H1 (cell line): ENCODE measurements around the gene TPRX1. TPM values are rescaled to one million over a fixed set of nuclear protein-coding genes. Genes with fewer than 3 reads are reported as not detected.

ENCODE experiments used
- CTCF ChIA-PET: fragments of 300-600 bp; sonication (Branson Sonifier 250); formaldehyde crosslinking; loops from one replicate; lab custom pipeline; 2021; ENCODE audit not compliant: partially characterized antibody; lab: Charles Lee
- POLR2A ChIA-PET: fragments of 300-600 bp; sonication (Branson Sonifier 250); formaldehyde crosslinking; loops from one replicate; lab custom pipeline; 2021; ENCODE audit warnings: inconsistent platforms; ENCODE audit not compliant: partially characterized antibody; lab: Charles Lee
- DNase-seq, 2 experiments: peaks; one replicate each; pipeline versions ENCODE4 v3.0.0 to v3.0.0-alpha.2; 2010 to 2022; ENCODE audit warnings: low spot score in 2 of 2, low read depth in 1 of 2, mixed read lengths in 1 of 2
- FAIRE-seq: peaks from 2 replicates; lab custom pipeline; 2011; peaks lifted over from hg19 to GRCh38; lab: Jason Lieb, UNC
- H2AFZ ChIP-seq: 2 replicates; pipeline ENCODE4 v1.8.1; 2012; ENCODE audit warnings: low read length, inconsistent platforms
- H2AK5ac ChIP-seq: 2 replicates; pipeline ENCODE4 v1.6.1; 2013; ENCODE audit warnings: low read depth, low read length
- H2BK120ac ChIP-seq: replicated peaks from 2 replicates; pipeline ENCODE3; 2013; ENCODE audit warnings: low read depth, low read length, inconsistent platforms
- H2BK12ac ChIP-seq: 2 replicates; pipeline ENCODE4 v1.6.1; 2013; ENCODE audit warnings: low read depth, low read length
- H2BK15ac ChIP-seq: 2 replicates; pipeline ENCODE4 v1.6.1; 2013; ENCODE audit warnings: low read length
- H2BK20ac ChIP-seq: 2 replicates; pipeline ENCODE4 v1.6.1; 2013; ENCODE audit warnings: low read length
- H2BK5ac ChIP-seq: 2 replicates; pipeline ENCODE4 v1.6.1; 2013; ENCODE audit warnings: low read depth, low read length
- H3K14ac ChIP-seq: 2 replicates; pipeline ENCODE4 v1.6.1; 2013; ENCODE audit warnings: inconsistent platforms; ENCODE audit not compliant: insufficient read length
- H3K18ac ChIP-seq: 2 replicates; pipeline ENCODE4 v1.6.1; 2013; ENCODE audit warnings: low read length; ENCODE audit errors: extremely low read depth
- H3K23ac ChIP-seq: 2 replicates; pipeline ENCODE4 v1.6.1; 2013; ENCODE audit warnings: inconsistent platforms; ENCODE audit not compliant: insufficient read length
- H3K23me2 ChIP-seq: 2 replicates; pipeline ENCODE4 v1.6.1; 2013; ENCODE audit warnings: low read depth, low read length
- H3K27ac ChIP-seq: 2 replicates; pipeline ENCODE4 v1.6.1; 2011; ENCODE audit warnings: low read depth, low read length, inconsistent platforms
- H3K27me3 ChIP-seq, 4 experiments: replicated peaks in 1 of 4; 1 replicate in 1 of 4; 2 replicates in 3 of 4; pipeline versions ENCODE4 v1.6.1 to v1.8.1; 2011 to 2013; ENCODE audit warnings: low read length in 3 of 4, mild to moderate bottlenecking in 3 of 4, inconsistent platforms in 2 of 4, mixed read lengths in 2 of 4, moderate library complexity in 1 of 4; ENCODE audit not compliant: control insufficient read depth in 3 of 4, insufficient read depth in 3 of 4; ENCODE audit errors: extremely low read depth in 1 of 4
- H3K36me3 ChIP-seq, 4 experiments: 2 replicates each; pipeline versions ENCODE4 v1.6.1 to v1.8.1; 2011 to 2013; ENCODE audit warnings: mild to moderate bottlenecking in 4 of 4, low read length in 3 of 4, moderate library complexity in 2 of 4, control low read depth in 1 of 4, inconsistent platforms in 1 of 4; ENCODE audit not compliant: insufficient read depth in 4 of 4, control insufficient read depth in 2 of 4
- H3K4ac ChIP-seq: replicated peaks from 2 replicates; pipeline ENCODE3; 2013; ENCODE audit warnings: low read length, low read depth, mixed read lengths, inconsistent platforms; ENCODE audit not compliant: insufficient read length
- H3K4me1 ChIP-seq, 4 experiments: replicated peaks in 1 of 4; 1 replicate in 1 of 4; 2 replicates in 3 of 4; pipeline versions ENCODE4 v1.6.1 to v1.8.1; 2011 to 2013; ENCODE audit warnings: low read length in 3 of 4, inconsistent platforms in 2 of 4, mixed read lengths in 1 of 4; ENCODE audit not compliant: insufficient read depth in 4 of 4, control insufficient read depth in 3 of 4
- H3K4me2 ChIP-seq, 2 experiments: 2 replicates each; pipeline versions ENCODE4 v1.6.1 to v1.8.1; 2011 to 2013; ENCODE audit warnings: low read depth in 2 of 2, low read length in 2 of 2, control low read depth in 1 of 2, inconsistent platforms in 1 of 2, mild to moderate bottlenecking in 1 of 2; ENCODE audit not compliant: insufficient read depth in 1 of 2
- H3K4me3 ChIP-seq, 4 experiments: fragments of 200-600, 300-600 bp in 1 of 4; sonication (generic), shearing (Covaris generic), sonication (Bioruptor Twin) in 1 of 4; 2 replicates each; pipeline versions ENCODE4 v1.5.1 to v1.8.1; 2011 to 2016; ENCODE audit warnings: low read length in 4 of 4, low read depth in 3 of 4, control low read depth in 2 of 4, inconsistent platforms in 2 of 4, mild to moderate bottlenecking in 2 of 4, mixed read lengths in 1 of 4, moderate library complexity in 1 of 4; ENCODE audit not compliant: insufficient read depth in 2 of 4; ENCODE audit errors: extremely low read depth in 1 of 4
- H3K56ac ChIP-seq: replicated peaks from 2 replicates; pipeline ENCODE3; 2013; ENCODE audit warnings: low read depth, mild to moderate bottlenecking, mixed read lengths, low read length, inconsistent platforms; ENCODE audit not compliant: insufficient read length
- H3K79me1 ChIP-seq: 2 replicates; pipeline ENCODE4 v1.6.1; 2013; ENCODE audit warnings: low read depth, low read length, control low read depth
- H3K79me2 ChIP-seq, 2 experiments: 2 replicates each; pipeline versions ENCODE4 v1.6.1 to v1.8.1; 2012 to 2013; ENCODE audit warnings: low read length in 2 of 2, mild to moderate bottlenecking in 2 of 2, inconsistent platforms in 1 of 2; ENCODE audit not compliant: insufficient read depth in 2 of 2, control insufficient read depth in 1 of 2
- H3K9ac ChIP-seq, 4 experiments: replicated peaks in 1 of 4; 1 replicate in 1 of 4; 2 replicates in 3 of 4; pipeline versions ENCODE4 v1.6.1 to v1.8.1; 2011 to 2013; ENCODE audit warnings: low read depth in 3 of 4, low read length in 3 of 4, control low read depth in 2 of 4, mild to moderate bottlenecking in 2 of 4, moderate library complexity in 2 of 4, inconsistent platforms in 1 of 4; ENCODE audit errors: extremely low read depth in 1 of 4
- H3K9me3 ChIP-seq, 2 experiments: 2 replicates each; pipeline versions ENCODE4 v1.6.1 to v1.8.1; 2012 to 2013; ENCODE audit warnings: mild to moderate bottlenecking in 2 of 2, moderate library complexity in 2 of 2, control low read depth in 1 of 2, inconsistent platforms in 1 of 2, low read depth in 1 of 2, low read length in 1 of 2, mixed read lengths in 1 of 2; ENCODE audit not compliant: insufficient read depth in 2 of 2
- H4K20me1 ChIP-seq, 2 experiments: replicated peaks in 1 of 2; 2 replicates each; pipeline versions ENCODE3 to v1.8.1; 2011 to 2013; ENCODE audit warnings: inconsistent platforms in 2 of 2, low read length in 2 of 2, mild to moderate bottlenecking in 1 of 2; ENCODE audit not compliant: insufficient read depth in 2 of 2, control insufficient read depth in 1 of 2
- H4K5ac ChIP-seq: 2 replicates; pipeline ENCODE4 v1.6.1; 2013; ENCODE audit warnings: low read length, low read depth, mixed read lengths, inconsistent platforms; ENCODE audit not compliant: insufficient read length
- H4K8ac ChIP-seq: 2 replicates; pipeline ENCODE4 v1.8.0; 2013; ENCODE audit warnings: mild to moderate bottlenecking, moderate library complexity, low read length, inconsistent platforms; ENCODE audit not compliant: insufficient read depth; ENCODE audit errors: extremely low read depth
- H4K91ac ChIP-seq: replicated peaks from 2 replicates; pipeline ENCODE3; 2013; ENCODE audit warnings: low read length, mixed read lengths, inconsistent platforms; ENCODE audit not compliant: insufficient read length
- EP300 ChIP-seq, 2 experiments: IDR thresholded peaks; 1 replicate in 1 of 2; 2 replicates in 1 of 2; pipeline ENCODE4 v1.6.1; 2011 to 2012; ENCODE audit warnings: low read depth in 2 of 2, low read length in 2 of 2, mild to moderate bottlenecking in 2 of 2, borderline replicate concordance in 1 of 2, inconsistent platforms in 1 of 2, moderate library complexity in 1 of 2
- HDAC6 ChIP-seq: IDR thresholded peaks from one replicate; pipeline ENCODE4 v1.7.1; 2012; ENCODE audit warnings: low read depth, mild to moderate bottlenecking, inconsistent platforms, low read length, moderate library complexity
- KDM4A ChIP-seq: IDR thresholded peaks from one replicate; pipeline ENCODE4 v1.7.1; 2012; ENCODE audit warnings: low read depth, mild to moderate bottlenecking, moderate library complexity, low read length, inconsistent platforms; ENCODE audit not compliant: severe bottlenecking
- POLR2AphosphoS5 ChIP-seq: IDR thresholded peaks from 2 replicates; pipeline ENCODE4 v1.6.1; 2011; ENCODE audit warnings: low read depth, low read length
- SRF ChIP-seq: IDR thresholded peaks from 2 replicates; pipeline ENCODE4 v1.6.1; 2011; ENCODE audit warnings: mild to moderate bottlenecking, low read depth, low read length, moderate library complexity
- WGBS, 2 experiments: shearing (Covaris generic) in 1 of 2; methylation state at CpG; one replicate each; pipeline versions ENCODE4 v1.1.6 to v1.1.7; 2013 to 2015; ENCODE audit warnings: low lambda C conversion rate in 2 of 2, mixed read lengths in 2 of 2, inconsistent platforms in 1 of 2, low coverage in 1 of 2, missing lambda C conversion rate in 1 of 2; ENCODE audit not compliant: insufficient replicate concordance in 2 of 2, insufficient coverage in 1 of 2, insufficient read length in 1 of 2; ENCODE audit errors: extremely low coverage in 1 of 2, missing lambda C conversion rate in 1 of 2; 5-methylcytosine and 5-hydroxymethylcytosine counted together
- polyA plus RNA-seq, 7 experiments: library from polyadenylated mRNA; depleted of rRNA in 3 of 7; stranded (reverse) in 5 of 7; unstranded in 2 of 7; fragments of >200 nt in 5 of 7; fragments of 200-250 nt in 2 of 7; gene quantifications; 1 replicate in 5 of 7; 2 replicates in 1 of 7; 4 replicates in 1 of 7; pipeline versions ENCODE4 v1.2.1 to v1.2.3, GENCODE V29; 2011 to 2013; ENCODE audit warnings: missing spikeins in 2 of 7, mixed read lengths in 2 of 7
- total RNA-seq: library from RNA; stranded (reverse); fragmentation: NEBNext Ultra II Directional; extraction: Animal tissue kit (Norgen Biotek cat#: 25700); gene quantifications from 2 replicates; pipeline ENCODE4 v1.2.1, GENCODE V29; 2021

The TPRX1 gene
- total and polyA plus RNA-seq, 2 of the 8 experiments (the other 6 are each of a cell fraction or from before 2014, with no cell fraction given) = 0.03 TPM; not detected in 1

- Histone ChIP-seq H3K79me1 (no peaks in the 10 kb centered on the region; the same call in 1 of the 2 replicates), H3K56ac (no peak overlapping the region), H2BK120ac (no peak overlapping the region), H2BK5ac (no peak overlapping the region), H3K18ac (no peak overlapping the region), H3K9me3 (no peaks in the 10 kb centered on the region), H4K91ac (no peak overlapping the region), H2BK15ac (no peak overlapping the region), H2BK20ac (no peak overlapping the region), H4K5ac (no peak overlapping the region), H2AFZ (no peak overlapping the region), H3K27ac (no peak overlapping the region), H4K8ac (no peak overlapping the region), H4K20me1 (peaks cover 10% of the 10 kb centered on the region in 2 experiments), H3K23ac (no peak overlapping the region), H3K27me3 (no peaks in the 10 kb centered on the region), H3K4me2 (no peak overlapping the region), H3K14ac (no peak overlapping the region), H2AK5ac (no peak overlapping the region), H3K4me1 (no peaks in the 10 kb centered on the region), H3K36me3 (peaks cover 12 to 56% (median 46%) of the 10 kb centered on the region in 4 experiments), H3K79me2 (no peaks in the 10 kb centered on the region), H3K9ac (no peak overlapping the region), H3K23me2 (no peaks in the 10 kb centered on the region), H3K4ac (no peak overlapping the region), H2BK12ac (no peak overlapping the region), H3K4me3 (no peak overlapping the region)
- no peak for TF ChIP-seq SRF
- TF ChIP-seq POLR2AphosphoS5 = no peak
- TF ChIP-seq EP300 (IDR thresholded peaks at IDR 0.05; ENCODE audit: borderline replicate concordance in 1 of 2, low read depth in 2 of 2, low read length in 2 of 2) = no peak
- no peak for TF ChIP-seq HDAC6
- no peak for TF ChIP-seq KDM4A
- ChIA-PET CTCF (interaction anchor here (0.6 to 1.1 kb wide), 6 partner anchors 9 to 1724 kb away, joined by 3 to 5 read pairs (median 3); no protein-coding TSS in a partner anchor), POLR2A (interaction anchor here (0.5 to 11.0 kb wide), 11 partner anchors 7 to 71 kb away, joined by 3 to 204 read pairs (median 4); partner anchors contain the start of genes NOP53 and SELENOW)
- WGBS, 2 experiments = 95% methylated on average over 5 of the region's 5 CpGs; no CpG with 5 or more reads in 1 of the 2 experiments
- DNase-seq (no peak), FAIRE-seq (no peak)
Observed at GRCh38 chr19:47758443-47758804, 45.9 kb downstream of the TPRX1 start.
